HG02798 (cell line): ENCODE data around the gene SETD3.

Experiments used
- ATAC-seq: cut with Tn5 transposase; IDR thresholded peaks from one replicate; pipeline ENCODE4 v1.9.1; 2021; ENCODE audit warnings: mild to moderate bottlenecking; ENCODE audit not compliant: unreplicated experiment, poor library complexity

SETD3 gene

GRCh38 chr14:99402950-99403349 lies 77.7 kb downstream of the SETD3 start:
- ATAC-seq: no peak

- no peak for ATAC-seq
These were observed 78.4 kb downstream of the SETD3 start for GRCh38 chr14:99402285-99402648.

- ATAC-seq: no peak
These were observed 78.9 kb downstream of the SETD3 start for GRCh38 chr14:99401621-99402284.

- ATAC-seq: no peak
These were observed 79.4 kb downstream of the SETD3 start for GRCh38 chr14:99401211-99401610.

GRCh38 chr14:99397698-99398097 lies 83.0 kb downstream of the SETD3 start:
- ATAC-seq: no peak

GRCh38 chr14:99395909-99396530 lies 84.6 kb downstream of the SETD3 start:
- no peak for ATAC-seq

- no peak for ATAC-seq
These were observed 86.0 kb downstream of the SETD3 start for GRCh38 chr14:99394602-99395156.

- ATAC-seq: no peak
These were observed 87.5 kb downstream of the SETD3 start for GRCh38 chr14:99393059-99393655.

- ATAC-seq: no peak
These were observed 89.0 kb downstream of the SETD3 start for GRCh38 chr14:99391671-99392070.

GRCh38 chr14:99389174-99389826 lies 91.4 kb downstream of the SETD3 start:
- ATAC-seq: no peak

- ATAC-seq: no peak
These were observed 92.4 kb downstream of the SETD3 start for GRCh38 chr14:99388286-99388685.

- ATAC-seq: no peak
These were observed 92.8 kb downstream of the SETD3 start for GRCh38 chr14:99387880-99388279.

- no peak for ATAC-seq
These were observed 95.9 kb downstream of the SETD3 start for GRCh38 chr14:99384450-99385417.

- ATAC-seq: no peak
These were observed 96.9 kb downstream of the SETD3 start for GRCh38 chr14:99383472-99384449.

GRCh38 chr14:99382781-99383471 lies 97.7 kb downstream of the SETD3 start:
- no peak for ATAC-seq

GRCh38 chr14:99382071-99382470 lies 98.6 kb downstream of the SETD3 start:
- no peak for ATAC-seq

- no peak for ATAC-seq
These were observed 99.0 kb downstream of the SETD3 start for GRCh38 chr14:99381688-99382060.

GRCh38 chr14:99380991-99381687 lies 99.5 kb downstream of the SETD3 start:
- no peak for ATAC-seq
